Activated CD8-positive, alpha-beta memory T cell treated with anti-CD3 and anti-CD28 coated beads, Interleukin-2, amount 10 ng/mL, durations not matched to agents 7 days and 5 days (primary cell): Measurements from ENCODE around the gene NAA20. TPM values are rescaled to one million over a fixed set of nuclear protein-coding genes. Genes with fewer than 3 reads are reported as not detected.
"Not testable (repeated sequence)": the region's sequence is repeated elsewhere in the genome, so short reads cannot be mapped to it uniquely, and the experiment has no call there.

ENCODE experiments used
- ATAC-seq: fragments of 150-1000 bp; cut with Tn5 transposase; one replicate; pipeline ENCODE4 v1.10.0; 2021; ENCODE audit warnings: moderate library complexity
- CTCF ChIA-PET: fragments of 350-600 bp; sonication (Branson Sonifier 250); formaldehyde crosslinking; loops from one replicate; lab custom pipeline; 2021; ENCODE audit warnings: antibody characterized with exemption; lab: Charles Lee
- DNase-seq: peaks from one replicate; pipeline ENCODE4 v3.0.0-alpha.2; 2020
- H3K27ac Mint-ChIP-seq: one replicate; pipeline ENCODE4 v1.8.0; 2021; ENCODE audit warnings: mild to moderate bottlenecking, mixed read lengths
- H3K27me3 Mint-ChIP-seq: one replicate; pipeline ENCODE4 v1.8.0; 2021; ENCODE audit warnings: mixed read lengths
- H3K36me3 Mint-ChIP-seq: one replicate; pipeline ENCODE4 v1.8.0; 2021; ENCODE audit warnings: mild to moderate bottlenecking, mixed read lengths
- H3K4me1 Mint-ChIP-seq: one replicate; pipeline ENCODE4 v1.8.0; 2021; ENCODE audit warnings: mixed read lengths
- H3K4me3 Mint-ChIP-seq: one replicate; pipeline ENCODE4 v1.8.0; 2021; ENCODE audit warnings: mild to moderate bottlenecking, moderate library complexity, mixed read lengths
- H3K9me3 Mint-ChIP-seq: one replicate; pipeline ENCODE4 v1.8.0; 2022; ENCODE audit warnings: low read depth, mixed read lengths
- total RNA-seq, 2 experiments: library from RNA; stranded (reverse); gene quantifications; one replicate each; pipeline ENCODE4 v1.2.3, GENCODE V29; 2021

NAA20 gene
- total RNA-seq, 2 experiments from 2014 or later: 49.1 to 64.5 TPM

DNA sequence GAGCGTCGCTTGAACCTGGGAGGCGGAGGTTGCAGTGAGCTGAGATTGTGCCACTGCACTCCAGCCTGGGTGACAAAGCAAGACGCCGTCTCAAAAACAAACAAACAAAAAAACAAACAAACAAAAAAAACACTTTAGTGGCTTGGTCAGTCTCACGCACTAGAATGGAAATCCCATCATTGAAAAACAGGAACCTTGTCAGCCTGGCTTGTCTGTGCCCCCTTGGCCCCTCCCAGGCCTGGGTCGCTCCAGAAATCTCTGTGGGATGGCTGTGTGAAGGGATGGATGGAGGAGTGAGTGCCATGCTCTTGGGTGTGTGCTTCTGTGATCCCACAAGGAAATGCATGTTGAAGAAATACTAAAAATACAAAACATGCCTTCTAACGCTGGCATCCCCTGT, 20.9 kb upstream of the NAA20 start:
- Mint-ChIP-seq H3K36me3 (no peaks in the 10 kb centered on the region), H3K4me1 (no peaks in the 10 kb centered on the region), H3K9me3 (no peaks in the 10 kb centered on the region), H3K4me3 (no peak overlapping the region), H3K27ac (no peak overlapping the region), H3K27me3 (peaks cover 23% of the 10 kb centered on the region)
- no peak for ATAC-seq
- CTCF ChIA-PET: interaction anchor here (1.3 kb wide), 1 partner anchor 8 kb away, joined by 3 read pairs; no protein-coding TSS in a partner anchor
- no peak for DNase-seq

DNA sequence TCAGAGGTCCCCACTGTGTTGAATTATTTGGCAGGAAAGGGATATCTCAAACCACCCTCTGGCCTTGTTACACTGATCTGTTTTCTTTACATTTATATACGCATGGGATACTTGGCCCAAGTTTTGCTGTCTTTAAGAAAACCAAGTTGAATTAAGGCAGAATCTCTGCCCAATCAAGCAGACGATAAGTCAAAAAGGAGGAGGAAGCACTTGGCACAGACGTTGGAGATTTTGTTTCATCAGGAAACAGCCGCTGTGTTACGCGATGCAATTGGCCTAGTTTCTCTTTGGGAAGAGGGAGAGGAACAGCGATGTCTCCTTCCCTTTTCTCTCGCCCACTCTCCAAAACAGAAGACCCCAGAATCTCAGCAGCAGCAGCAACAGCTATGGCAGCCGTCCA, 20.2 kb upstream of the NAA20 start:
- Mint-ChIP-seq H3K27me3 (peaks cover 26% of the 10 kb centered on the region), H3K4me1 (no peaks in the 10 kb centered on the region), H3K4me3 (no peak overlapping the region), H3K9me3 (no peaks in the 10 kb centered on the region), H3K36me3 (no peaks in the 10 kb centered on the region), H3K27ac (no peak overlapping the region)
- CTCF ChIA-PET: interaction anchor here (0.6 to 1.3 kb wide), 3 partner anchors 9 to 214 kb away, joined by 3 read pairs; no protein-coding TSS in a partner anchor
- no peak for ATAC-seq
- DNase-seq: no peak

DNA sequence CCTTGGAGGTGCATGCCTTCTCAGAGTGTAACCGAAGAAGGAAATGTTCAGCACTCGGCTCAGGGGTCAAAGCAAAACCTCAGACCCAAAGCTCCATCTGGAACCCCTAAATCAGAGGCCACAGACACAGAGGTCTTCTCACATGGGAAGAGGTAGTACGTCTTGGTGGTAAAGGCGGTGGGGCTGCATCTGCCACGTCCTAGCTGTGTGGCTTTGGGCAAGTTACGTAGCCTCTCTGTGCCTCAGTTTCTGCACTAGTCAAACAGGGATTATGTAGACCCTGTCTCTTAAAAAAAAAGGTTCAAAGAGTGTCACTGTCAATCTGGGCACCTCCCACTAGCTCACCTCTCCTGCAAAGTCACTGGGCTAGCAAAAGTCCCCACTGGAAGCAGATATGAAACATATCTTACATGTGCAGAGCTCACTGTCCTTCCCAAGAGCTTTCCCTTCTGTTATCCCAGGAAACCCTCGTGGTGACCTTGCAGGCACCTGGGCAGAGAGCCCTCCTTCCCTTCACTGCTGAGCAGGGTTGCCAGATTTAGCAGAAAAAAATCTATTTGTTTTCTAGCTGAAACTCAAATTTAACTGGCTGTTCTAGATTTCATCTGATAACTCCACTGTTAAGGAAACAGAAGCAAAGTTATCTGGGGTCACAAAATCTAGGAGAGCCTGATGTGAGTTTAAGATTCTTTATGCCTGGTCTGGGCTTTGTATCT, 18.0 kb upstream of the NAA20 start:
- ATAC-seq: no peak
- no peaks in the 10 kb centered on the region for H3K9me3 Mint-ChIP-seq
- no peak overlapping the region for H3K4me3 Mint-ChIP-seq
- CTCF ChIA-PET: no interaction called here
- peaks cover 47% of the 10 kb centered on the region for H3K27me3 Mint-ChIP-seq
- H3K27ac Mint-ChIP-seq: no peak overlapping the region
- H3K4me1 Mint-ChIP-seq: peaks cover 9% of the 10 kb centered on the region
- no peaks in the 10 kb centered on the region for H3K36me3 Mint-ChIP-seq
- DNase-seq: no peak

DNA sequence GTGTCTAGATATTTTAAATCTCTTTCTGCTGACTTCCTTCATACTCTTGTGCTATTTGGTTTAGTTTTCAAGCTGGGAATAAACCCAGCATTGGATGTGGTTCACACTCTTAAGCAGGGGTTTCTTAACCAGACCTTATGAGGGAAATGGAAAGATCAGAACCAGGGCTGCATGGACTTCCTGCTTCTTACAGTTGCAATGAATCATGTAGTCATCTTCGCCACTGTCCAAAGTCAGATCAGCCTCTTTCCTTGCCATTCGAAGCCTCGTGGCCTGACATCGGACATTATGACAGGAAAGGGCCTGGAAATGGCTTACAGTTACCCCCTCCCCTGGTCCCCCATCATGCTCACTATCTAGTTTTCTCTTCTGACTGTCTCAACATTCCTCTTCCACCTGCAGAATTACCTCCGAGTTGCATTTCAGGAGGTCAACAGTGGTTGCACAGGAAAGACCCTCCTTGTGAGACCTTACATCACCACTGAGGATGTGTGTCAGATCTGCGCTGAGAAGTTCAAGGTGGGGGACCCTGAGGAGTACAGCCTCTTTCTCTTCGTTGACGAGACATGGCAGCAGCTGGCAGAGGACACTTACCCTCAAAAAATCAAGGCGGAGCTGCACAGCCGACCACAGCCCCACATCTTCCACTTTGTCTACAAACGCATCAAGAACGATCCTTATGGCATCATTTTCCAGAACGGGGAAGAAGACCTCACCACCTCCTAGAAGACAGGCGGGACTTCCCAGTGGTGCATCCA, 16.8 kb upstream of the NAA20 start:
- H3K27me3 Mint-ChIP-seq: peaks cover 53% of the 10 kb centered on the region
- no peak for DNase-seq
- ATAC-seq: no peak
- no peak overlapping the region for H3K27ac Mint-ChIP-seq
- CTCF ChIA-PET: no interaction called here
- H3K36me3 Mint-ChIP-seq: no peaks in the 10 kb centered on the region
- H3K4me3 Mint-ChIP-seq: no peak overlapping the region
- H3K4me1 Mint-ChIP-seq: peaks cover 9% of the 10 kb centered on the region
- no peaks in the 10 kb centered on the region for H3K9me3 Mint-ChIP-seq

- H3K4me1 Mint-ChIP-seq: peaks cover 9% of the 10 kb centered on the region
- H3K36me3 Mint-ChIP-seq: no peaks in the 10 kb centered on the region
- H3K4me3 Mint-ChIP-seq: no peak overlapping the region
- no peak for DNase-seq
- no peak overlapping the region for H3K27ac Mint-ChIP-seq
- ATAC-seq: no peak
- peaks cover 55% of the 10 kb centered on the region for H3K27me3 Mint-ChIP-seq
- CTCF ChIA-PET: interaction anchor here (1.0 kb wide), 1 partner anchor 14 kb away, joined by 6 read pairs; the partner anchor contains the start of gene NAA20
- no peaks in the 10 kb centered on the region for H3K9me3 Mint-ChIP-seq
Observed at GRCh38 chr20:20002101-20002998, 14.8 kb upstream of the NAA20 start.

DNA sequence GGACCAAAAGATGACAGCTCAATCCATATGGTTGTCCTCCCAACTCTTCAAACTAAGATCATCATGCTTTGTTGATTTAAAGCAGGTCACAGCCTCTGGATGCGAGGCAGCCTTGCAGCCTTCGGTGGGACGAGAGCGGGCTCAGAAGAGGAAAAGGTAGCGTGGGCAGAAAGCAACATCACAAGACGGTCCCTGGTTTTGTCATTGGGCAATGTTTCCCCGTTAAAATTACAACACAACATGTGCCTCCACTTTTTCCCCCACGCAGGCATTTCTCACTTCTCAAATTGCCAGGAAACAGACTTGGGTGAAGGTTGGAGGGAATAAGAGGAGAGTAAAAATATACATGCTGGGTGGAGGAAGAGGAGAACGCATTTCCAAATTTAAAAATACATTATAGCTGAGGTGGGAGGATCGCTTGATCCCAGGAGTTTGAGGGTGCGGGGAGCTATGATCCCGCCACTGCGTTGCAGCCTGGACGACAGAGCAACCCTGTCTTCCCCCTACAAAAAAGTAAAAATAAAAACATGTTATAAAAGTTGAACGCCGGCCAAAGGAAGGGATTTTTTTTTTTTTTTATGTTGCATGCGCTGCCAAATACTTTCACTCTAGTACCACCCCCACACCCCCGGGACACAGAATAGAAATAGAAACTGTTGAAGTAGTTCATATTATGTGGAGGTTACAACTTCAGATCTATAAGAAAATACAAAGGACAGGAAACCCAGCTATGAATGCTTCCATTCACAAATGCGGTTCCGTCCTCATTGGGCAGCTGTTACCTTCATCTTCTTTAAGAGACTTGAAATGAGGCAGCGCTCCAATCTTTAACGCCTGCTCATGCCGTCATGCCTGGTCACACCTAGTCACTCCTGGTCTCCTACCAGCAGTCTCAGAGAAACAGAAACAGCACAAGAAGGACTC, 13.9 kb upstream of the NAA20 start:
- ATAC-seq (no peak), DNase-seq (no peak)
- H3K4me3 Mint-ChIP-seq: peak overlapping the region; percentile 3
- H3K4me1 Mint-ChIP-seq: peaks cover 9% of the 10 kb centered on the region
- H3K27me3 Mint-ChIP-seq: peaks cover 62% of the 10 kb centered on the region
- H3K36me3 Mint-ChIP-seq: no peaks in the 10 kb centered on the region
- no peak overlapping the region for H3K27ac Mint-ChIP-seq
- H3K9me3 Mint-ChIP-seq: no peaks in the 10 kb centered on the region
- CTCF ChIA-PET: interaction anchor here (1.0 kb wide), 1 partner anchor 13 kb away, joined by 6 read pairs; the partner anchor contains the start of gene NAA20

DNA sequence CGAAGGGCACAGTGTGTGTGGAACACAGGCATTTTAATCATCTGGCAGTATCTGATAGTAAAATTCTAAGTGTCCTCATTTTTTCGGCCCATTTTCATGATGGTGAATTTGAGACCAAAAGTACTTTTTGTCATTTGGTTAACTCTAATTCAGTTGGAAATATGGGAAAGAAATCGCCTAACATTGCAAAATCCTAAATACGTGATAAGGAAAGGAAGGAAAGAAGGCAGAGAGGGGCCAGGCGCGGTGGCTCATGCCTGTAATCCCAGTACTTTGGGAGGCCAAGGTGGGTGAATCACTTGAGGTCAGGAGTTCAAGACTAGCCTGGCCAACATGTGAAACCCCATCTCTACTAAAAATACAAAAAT, 13.2 kb upstream of the NAA20 start:
- CTCF ChIA-PET, H3K4me3 Mint-ChIP-seq, H3K27ac Mint-ChIP-seq: not testable (repeated sequence)

DNA sequence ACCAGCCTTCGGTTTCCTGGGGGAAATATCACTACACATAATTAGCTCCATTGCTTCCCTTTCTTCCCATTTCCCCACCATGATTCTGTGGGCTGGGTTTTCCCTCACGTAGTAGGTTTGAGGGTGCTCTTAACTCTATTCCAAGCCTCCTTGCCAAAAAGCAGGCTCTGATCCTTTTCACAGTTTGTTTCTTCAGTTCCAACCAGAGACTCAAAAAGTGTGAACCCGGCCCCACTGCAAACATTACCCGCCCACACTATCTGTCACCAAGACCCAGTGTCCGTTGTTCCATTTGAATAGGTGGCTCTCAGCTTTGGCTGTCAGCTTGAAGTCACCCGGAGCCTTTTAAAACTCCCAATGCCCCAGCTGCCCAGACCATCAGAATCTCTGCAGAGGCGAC, 11.8 kb upstream of the NAA20 start:
- H3K27ac Mint-ChIP-seq: no peak overlapping the region
- H3K9me3 Mint-ChIP-seq: no peaks in the 10 kb centered on the region
- ATAC-seq: no peak
- CTCF ChIA-PET: no interaction called here
- no peaks in the 10 kb centered on the region for H3K36me3 Mint-ChIP-seq
- peaks cover 9% of the 10 kb centered on the region for H3K4me1 Mint-ChIP-seq
- H3K4me3 Mint-ChIP-seq: no peak overlapping the region
- DNase-seq: no peak
- peaks cover 62% of the 10 kb centered on the region for H3K27me3 Mint-ChIP-seq

More for the DNA sequence above, 13.2 kb upstream of the NAA20 start:
- ATAC-seq, H3K36me3 Mint-ChIP-seq, H3K9me3 Mint-ChIP-seq, H3K4me1 Mint-ChIP-seq, DNase-seq: not testable (repeated sequence)
- peaks cover 60% of the 10 kb centered on the region for H3K27me3 Mint-ChIP-seq

DNA sequence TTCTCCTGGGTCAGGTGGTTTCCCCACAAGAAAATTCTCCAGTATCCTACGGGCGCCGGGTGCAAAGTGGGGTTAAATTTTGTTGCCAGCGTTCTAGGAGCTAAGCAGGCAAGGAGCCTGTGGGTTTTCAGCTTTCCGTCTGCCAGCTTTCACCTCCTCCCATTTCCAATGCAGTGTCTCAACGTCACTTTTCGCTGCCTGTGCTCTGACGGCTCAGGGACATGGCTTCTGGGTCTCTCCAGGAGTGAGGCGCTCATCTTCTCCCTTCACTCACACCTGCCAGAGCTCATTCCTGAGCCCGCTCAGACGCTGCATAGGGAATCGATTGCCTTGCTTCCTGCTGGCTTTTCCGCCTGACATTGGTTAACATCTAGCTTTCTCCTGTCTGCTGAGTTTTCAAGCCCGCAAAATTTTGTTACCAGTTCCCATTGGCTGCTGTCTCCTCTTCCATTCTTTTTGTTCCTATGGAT, 7.3 kb upstream of the NAA20 start:
- DNase-seq: no peak
- no peak for ATAC-seq
- Mint-ChIP-seq H3K4me3 (no peak overlapping the region), H3K27ac (no peak overlapping the region), H3K4me1 (peaks cover 3% of the 10 kb centered on the region), H3K9me3 (no peaks in the 10 kb centered on the region), H3K36me3 (no peaks in the 10 kb centered on the region), H3K27me3 (peaks cover 35% of the 10 kb centered on the region)
- CTCF ChIA-PET: interaction anchor here (1.2 kb wide), 1 partner anchor 42 kb away, joined by 4 read pairs; the partner anchor contains the start of genes CFAP61 and CRNKL1

GRCh38 chr20:20010639-20011500, 6.3 kb upstream of the NAA20 start:
- no peak for ATAC-seq
- CTCF ChIA-PET: no interaction called here

GRCh38 chr20:20012541-20012940, 4.6 kb upstream of the NAA20 start:
- peaks cover 12% of the 10 kb centered on the region for H3K4me1 Mint-ChIP-seq
- DNase-seq (no peak), ATAC-seq (no peak)
- H3K27me3 Mint-ChIP-seq: peaks cover 26% of the 10 kb centered on the region
- CTCF ChIA-PET: no interaction called here
- no peaks in the 10 kb centered on the region for H3K36me3 Mint-ChIP-seq
- H3K27ac Mint-ChIP-seq: no peak overlapping the region
- no peak overlapping the region for H3K4me3 Mint-ChIP-seq
- H3K9me3 Mint-ChIP-seq: no peaks in the 10 kb centered on the region

More at GRCh38 chr20:20010639-20011500, 6.3 kb upstream of the NAA20 start:
- Mint-ChIP-seq H3K9me3 (no peaks in the 10 kb centered on the region), H3K27ac (no peak overlapping the region), H3K27me3 (peaks cover 28% of the 10 kb centered on the region), H3K36me3 (no peaks in the 10 kb centered on the region), H3K4me1 (peaks cover 6% of the 10 kb centered on the region), H3K4me3 (no peak overlapping the region)
- DNase-seq: no peak
